Parathyroid adenoma (tissue), 2 donors: ENCODE results near the gene BICRAL.
"Not testable (repeated sequence)": the region's sequence is repeated elsewhere in the genome, so short reads cannot be mapped to it uniquely, and the experiment has no call there.

ENCODE experiments used
- H2AFZ ChIP-seq: fragments of 300-600 bp; sonication (generic); one replicate; pipeline ENCODE4 v1.7.0; 2017; ENCODE audit warnings: antibody characterized with exemption, mild to moderate bottlenecking
- H3K27ac ChIP-seq: fragments of 300-600 bp; sonication (generic); one replicate; pipeline ENCODE4 v1.7.0; 2017
- H3K27me3 ChIP-seq: fragments of 300-600 bp; sonication (generic); one replicate; pipeline ENCODE4 v1.7.0; 2017; ENCODE audit warnings: low read length; ENCODE audit not compliant: control insufficient read depth, insufficient read depth
- H3K36me3 ChIP-seq: fragments of 300-600 bp; sonication (generic); one replicate; pipeline ENCODE4 v1.7.0; 2017; ENCODE audit warnings: low read length; ENCODE audit not compliant: control insufficient read depth, insufficient read depth
- H3K4me1 ChIP-seq: fragments of 300-600 bp; sonication (generic); one replicate; pipeline ENCODE4 v1.7.0; 2017; ENCODE audit warnings: control low read depth
- H3K4me2 ChIP-seq: fragments of 300-600 bp; sonication (generic); one replicate; pipeline ENCODE4 v1.7.0; 2017; ENCODE audit warnings: low read length
- H3K4me3 ChIP-seq: fragments of 300-600 bp; sonication (generic); one replicate; pipeline ENCODE4 v1.7.0; 2017; ENCODE audit warnings: low read depth, low read length
- H3K79me2 ChIP-seq: fragments of 300-600 bp; sonication (generic); one replicate; pipeline ENCODE4 v1.7.0; 2017; ENCODE audit warnings: control low read depth
- H3K9ac ChIP-seq: fragments of 300-600 bp; sonication (generic); one replicate; pipeline ENCODE4 v1.7.0; 2017; ENCODE audit warnings: mild to moderate bottlenecking
- H3K9me3 ChIP-seq: fragments of 300-600 bp; sonication (generic); one replicate; pipeline ENCODE4 v1.7.0; 2017; ENCODE audit warnings: low read length; ENCODE audit not compliant: control insufficient read depth
- CTCF ChIP-seq: fragments of 300-600 bp; sonication (generic); IDR thresholded peaks from one replicate; pipeline ENCODE4 v1.7.0; 2017; ENCODE audit warnings: antibody characterized with exemption, mild to moderate bottlenecking
- donor health status: primary hyperparathyroidism.

Gene BICRAL

GRCh38 chr6:42896178-42896719 is 114.4 kb downstream of the BICRAL start:
- Histone ChIP-seq H3K27me3 (no peaks in the 10 kb centered on the region), H3K4me2 (no peak overlapping the region), H2AFZ (no peak overlapping the region), H3K9me3 (no peaks in the 10 kb centered on the region), H3K36me3 (no peaks in the 10 kb centered on the region), H3K9ac (no peak overlapping the region), H3K79me2 (no peaks in the 10 kb centered on the region), H3K4me1 (peaks cover 2% of the 10 kb centered on the region), H3K4me3 (no peak overlapping the region), H3K27ac (no peak overlapping the region)
- TF ChIP-seq CTCF: no peak

GRCh38 chr6:42898891-42899361 is 117.1 kb downstream of the BICRAL start:
- Histone ChIP-seq H3K9ac (no peak overlapping the region), H2AFZ (peak overlapping the region; percentile 33), H3K36me3 (no peaks in the 10 kb centered on the region), H3K4me2 (peak overlapping the region; percentile 19), H3K27ac (no peak overlapping the region), H3K4me3 (no peak overlapping the region), H3K4me1 (peaks cover 6% of the 10 kb centered on the region), H3K79me2 (no peaks in the 10 kb centered on the region), H3K27me3 (no peaks in the 10 kb centered on the region), H3K9me3 (no peaks in the 10 kb centered on the region)
- TF ChIP-seq CTCF: peak; percentile 91

DNA sequence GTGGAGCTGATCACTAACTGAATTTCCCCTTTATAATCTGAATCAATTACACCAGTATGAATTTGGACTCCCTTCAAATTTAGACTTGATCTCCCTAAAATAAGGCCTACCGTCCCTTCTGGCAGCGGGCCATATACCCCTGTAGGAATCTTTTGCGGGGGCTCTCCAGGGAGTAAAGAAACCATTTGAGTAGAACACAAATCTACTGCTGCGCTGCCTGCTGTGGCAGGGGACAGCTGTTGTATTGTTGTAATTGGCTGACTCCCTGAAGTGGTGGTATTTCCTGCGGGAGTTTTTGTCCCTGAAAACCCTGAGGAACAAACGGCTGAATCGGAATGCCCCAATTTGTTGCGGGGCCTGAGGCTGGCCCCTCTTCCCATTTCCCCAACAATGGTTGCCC is 118.0 kb downstream of the BICRAL start:
- Histone ChIP-seq H3K27ac (no peak overlapping the region), H3K36me3 (no peaks in the 10 kb centered on the region), H3K9me3 (no peaks in the 10 kb centered on the region), H3K9ac (no peak overlapping the region), H3K4me2 (no peak overlapping the region), H3K4me1 (peaks cover 6% of the 10 kb centered on the region), H2AFZ (no peak overlapping the region), H3K27me3 (no peaks in the 10 kb centered on the region), H3K4me3 (no peak overlapping the region), H3K79me2 (no peaks in the 10 kb centered on the region)
- TF ChIP-seq CTCF: no peak

- Histone ChIP-seq H3K9me3 (no peaks in the 10 kb centered on the region), H3K9ac (no peak overlapping the region), H3K4me1 (peaks cover 6% of the 10 kb centered on the region), H3K27me3 (no peaks in the 10 kb centered on the region), H3K4me3 (no peak overlapping the region), H3K27ac (no peak overlapping the region), H3K4me2 (no peak overlapping the region), H2AFZ (peak overlapping the region; percentile 68), H3K79me2 (no peaks in the 10 kb centered on the region), H3K36me3 (no peaks in the 10 kb centered on the region)
- peak; percentile 97 for TF ChIP-seq CTCF
These were observed 119.7 kb downstream of the BICRAL start for GRCh38 chr6:42901538-42901957.

GRCh38 chr6:42902429-42903263 is 120.8 kb downstream of the BICRAL start:
- H3K4me2 ChIP-seq, H3K27ac ChIP-seq, H3K4me1 ChIP-seq, H3K27me3 ChIP-seq, H3K4me3 ChIP-seq, H3K79me2 ChIP-seq, H3K9me3 ChIP-seq, H3K36me3 ChIP-seq, H3K9ac ChIP-seq: not testable (repeated sequence)
- H2AFZ ChIP-seq: peak overlapping the region; percentile 6
